ENCODE data around the gene ARPC4.

Gene ARPC4

GRCh38 chr3:9855594-9855993, 62.7 kb downstream of the ARPC4 start:
- DNase-seq (ENCODE audit: low read depth), result no peak

Measured in amniotic epithelial cell (primary cell).